GM23248 (cell line): ENCODE data around the gene NUDT6. TPM values are rescaled to one million over a fixed set of nuclear protein-coding genes. Genes with fewer than 3 reads are reported as not detected.
"Not testable (repeated sequence)": the region's sequence is repeated elsewhere in the genome, so short reads cannot be mapped to it uniquely, and the experiment has no call there.

ENCODE experiments used
- DNase-seq: peaks from one replicate; pipeline ENCODE4 v3.0.0-alpha.2; 2015
- H2AFZ ChIP-seq: fragments of 200-600 bp; sonication (generic); 2 replicates; pipeline ENCODE4 v1.6.1; 2016; ENCODE audit warnings: antibody characterized with exemption
- H3F3A ChIP-seq: fragments of 200-600 bp; sonication (generic); 2 replicates; pipeline ENCODE4 v1.6.1; 2016; ENCODE audit warnings: mild to moderate bottlenecking, antibody characterized with exemption, mixed run types; ENCODE audit not compliant: insufficient read depth
- H3K27ac ChIP-seq: fragments of 200-600 bp; sonication (generic); 2 replicates; pipeline ENCODE4 v1.5.1; 2016; ENCODE audit warnings: mild to moderate bottlenecking
- H3K27me3 ChIP-seq: fragments of 200-600 bp; sonication (generic); replicated peaks from 2 replicates; pipeline ENCODE4 v1.6.1; 2016; ENCODE audit warnings: mild to moderate bottlenecking; ENCODE audit not compliant: insufficient read depth
- H3K36me3 ChIP-seq: fragments of 200-600 bp; sonication (generic); 2 replicates; pipeline ENCODE4 v1.6.1; 2016; ENCODE audit warnings: low read depth, mild to moderate bottlenecking
- H3K4me1 ChIP-seq: fragments of 200-600 bp; sonication (generic); 2 replicates; pipeline ENCODE4 v1.6.1; 2016; ENCODE audit warnings: mild to moderate bottlenecking; ENCODE audit not compliant: insufficient read depth
- H3K4me2 ChIP-seq: fragments of 200-600 bp; sonication (generic); one replicate; pipeline ENCODE4 v1.6.1; 2016; ENCODE audit warnings: mild to moderate bottlenecking; ENCODE audit not compliant: unreplicated experiment
- H3K4me3 ChIP-seq: fragments of 200-600 bp; sonication (generic); 2 replicates; pipeline ENCODE4 v1.5.1; 2016; ENCODE audit warnings: mild to moderate bottlenecking
- H3K79me2 ChIP-seq: fragments of 200-600 bp; sonication (generic); 2 replicates; pipeline ENCODE4 v1.6.1; 2016; ENCODE audit warnings: mild to moderate bottlenecking; ENCODE audit not compliant: insufficient read depth
- H3K9ac ChIP-seq: fragments of 200-600 bp; sonication (generic); 2 replicates; pipeline ENCODE4 v1.6.1; 2016; ENCODE audit warnings: mild to moderate bottlenecking
- H3K9me2 ChIP-seq: fragments of 200-600 bp; sonication (generic); 2 replicates; pipeline ENCODE4 v1.6.1; 2016; ENCODE audit warnings: mixed run types, mild to moderate bottlenecking, moderate library complexity; ENCODE audit not compliant: insufficient read depth
- H3K9me3 ChIP-seq: fragments of 200-600 bp; sonication (generic); one replicate; pipeline ENCODE4 v1.6.1; 2017; ENCODE audit warnings: low read depth
- H4K20me1 ChIP-seq: fragments of 200-600 bp; sonication (generic); 2 replicates; pipeline ENCODE4 v1.6.0; 2016; ENCODE audit not compliant: insufficient read depth
- EZH2 ChIP-seq: fragments of 200-600 bp; sonication (generic); IDR thresholded peaks from 2 replicates; pipeline ENCODE4 v1.6.1; 2018; ENCODE audit warnings: antibody characterized with exemption, mild to moderate bottlenecking; ENCODE audit not compliant: insufficient read depth, poor library complexity, severe bottlenecking
- EZH2phosphoT487 ChIP-seq: fragments of 200-600 bp; sonication (generic); IDR thresholded peaks from 2 replicates; pipeline ENCODE4 v1.6.1; 2018; ENCODE audit warnings: antibody characterized with exemption, moderate library complexity, mild to moderate bottlenecking, low read depth; ENCODE audit not compliant: insufficient read depth
- WGBS, 2 experiments: methylation state at CpG; one replicate each; pipeline ENCODE4 v1.1.6; 2015 to 2017; ENCODE audit warnings: low lambda C conversion rate in 2 of 2, low coverage in 1 of 2; ENCODE audit errors: missing lambda C conversion rate in 2 of 2; 5-methylcytosine and 5-hydroxymethylcytosine counted together
- in situ Hi-C: fragments of 300-500 bp; cut with MboI; formaldehyde crosslinking; loops from 2 replicates; pipeline ENCODE4 v1.15.0; 2020
- polyA plus RNA-seq: library from polyadenylated mRNA; unstranded; fragments of >200 nt; fragmentation: Nextera tagmentation; extraction: Ambion mirVana; gene quantifications from 2 replicates; pipeline ENCODE4 v1.2.1, GENCODE V29; 2016
- total RNA-seq: library from RNA; depleted of rRNA; stranded (reverse); fragments of >200 nt; shearing (Covaris generic); gene quantifications from 2 replicates; pipeline ENCODE4 v1.2.3, GENCODE V29; 2014; rRNA removed

Gene NUDT6
- total and polyA plus RNA-seq, 2 experiments from 2014 or later, result 4.9 to 6.0 TPM

DNA sequence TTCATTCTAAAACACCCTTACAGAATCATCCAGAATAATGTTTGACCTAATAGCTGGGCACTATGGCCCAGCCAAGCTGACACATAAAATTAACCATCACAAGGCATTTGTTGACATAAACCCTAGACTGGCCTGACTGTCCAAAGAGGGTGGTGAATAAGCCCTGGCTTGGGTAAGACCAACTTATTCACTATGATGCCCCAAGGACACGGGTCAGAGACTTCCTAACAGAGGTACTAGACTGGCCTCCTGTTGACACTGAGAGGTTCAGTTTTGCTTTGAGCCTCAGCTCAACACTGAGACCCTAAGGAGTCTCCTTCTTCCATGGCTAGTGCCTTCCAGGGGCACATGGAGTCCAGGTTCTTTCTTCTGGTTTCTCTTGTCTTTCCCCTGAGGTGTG is 74.5 kb downstream of the NUDT6 start:
- peaks cover 64% of the 10 kb centered on the region for H3K36me3 ChIP-seq
- H3K4me1 ChIP-seq, result peaks cover 71% of the 10 kb centered on the region
- 36 to 50% methylated on average over 1 of the region's 1 CpG for WGBS, 2 experiments
- H3K9ac ChIP-seq, result no peak overlapping the region
- in situ Hi-C loops, result no loop called here
- TF ChIP-seq EZH2, result no peak
- no peak for TF ChIP-seq EZH2phosphoT487
- peaks cover 100% of the 10 kb centered on the region for H3K79me2 ChIP-seq
- H2AFZ ChIP-seq, result no peak overlapping the region
- no peaks in the 10 kb centered on the region for H3K27me3 ChIP-seq
- DNase-seq, result peak; percentile 36
- peaks cover 100% of the 10 kb centered on the region for H3F3A ChIP-seq
- no peak overlapping the region for H3K4me3 ChIP-seq
- H3K27ac ChIP-seq, result peak overlapping the region; percentile 22
- no peaks in the 10 kb centered on the region for H3K9me2 ChIP-seq
- no peak overlapping the region for H3K4me2 ChIP-seq
- peaks cover 76% of the 10 kb centered on the region for H4K20me1 ChIP-seq
- no peaks in the 10 kb centered on the region for H3K9me3 ChIP-seq

DNA sequence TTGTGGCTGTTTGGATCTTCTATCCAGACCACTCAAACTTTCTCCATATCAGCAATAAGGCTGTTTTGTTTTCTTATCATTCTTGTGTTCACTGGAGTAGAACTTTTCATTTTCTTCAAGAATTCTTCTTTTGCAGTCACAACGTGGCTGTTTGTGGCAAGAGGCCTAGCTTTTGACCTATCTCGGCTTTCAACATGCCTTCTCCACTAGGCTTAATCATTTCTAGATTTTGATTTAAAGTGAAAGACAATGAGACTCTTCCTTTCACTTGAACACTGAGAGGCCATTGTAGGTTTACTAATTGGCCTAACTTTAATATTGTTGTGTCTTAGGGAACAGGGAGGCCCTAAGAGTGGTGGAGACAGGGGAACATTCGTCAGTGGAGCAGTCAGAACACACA is 76.6 kb downstream of the NUDT6 start:
- Histone ChIP-seq H3K4me1 (peaks cover 75% of the 10 kb centered on the region), H3K27me3 (no peaks in the 10 kb centered on the region), H4K20me1 (peaks cover 72% of the 10 kb centered on the region), H3K4me3 (no peak overlapping the region), H2AFZ (no peak overlapping the region), H3F3A (peaks cover 100% of the 10 kb centered on the region), H3K27ac (peak overlapping the region; percentile 49), H3K9me3 (no peaks in the 10 kb centered on the region), H3K9me2 (no peaks in the 10 kb centered on the region), H3K4me2 (no peak overlapping the region), H3K9ac (no peak overlapping the region), H3K79me2 (peaks cover 100% of the 10 kb centered on the region), H3K36me3 (peaks cover 65% of the 10 kb centered on the region)
- TF ChIP-seq EZH2phosphoT487 (no peak), EZH2 (no peak)
- in situ Hi-C loops, result no loop called here
- WGBS, 2 experiments, result 67 to 68% methylated on average over 3 of the region's 3 CpGs
- no peak for DNase-seq

DNA sequence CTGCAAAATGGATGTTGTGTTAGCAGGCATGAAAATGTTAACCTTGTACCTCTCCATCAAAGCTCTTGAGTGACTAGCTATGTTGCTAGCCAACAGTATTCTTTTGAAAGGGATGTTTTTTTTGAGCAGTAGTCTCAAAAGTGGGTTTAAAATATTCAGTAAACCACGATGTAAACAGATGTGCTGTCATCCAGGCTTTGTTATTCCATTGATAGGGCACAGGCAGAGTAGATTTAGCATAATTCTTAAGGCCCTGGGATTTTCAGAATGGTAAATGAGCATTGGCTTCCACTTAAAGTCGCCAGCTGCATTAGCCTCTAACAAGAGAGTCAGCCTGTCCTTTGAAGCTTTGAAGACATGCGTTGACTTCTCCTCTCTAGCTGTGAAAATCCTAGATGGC is 77.3 kb downstream of the NUDT6 start:
- Histone ChIP-seq H3K9ac (no peak overlapping the region), H2AFZ (no peak overlapping the region), H4K20me1 (peaks cover 71% of the 10 kb centered on the region), H3K4me3 (no peak overlapping the region), H3K36me3 (peaks cover 72% of the 10 kb centered on the region), H3K4me1 (peaks cover 78% of the 10 kb centered on the region), H3K79me2 (peaks cover 100% of the 10 kb centered on the region), H3F3A (peaks cover 100% of the 10 kb centered on the region), H3K9me3 (no peaks in the 10 kb centered on the region), H3K27me3 (no peaks in the 10 kb centered on the region), H3K9me2 (no peaks in the 10 kb centered on the region), H3K27ac (peak overlapping the region; percentile 49; the same call in 1 of the 2 replicates), H3K4me2 (no peak overlapping the region)
- 86% methylated on average over 3 of the region's 3 CpGs for WGBS, 2 experiments
- DNase-seq, result no peak
- TF ChIP-seq EZH2 (no peak), EZH2phosphoT487 (no peak)
- in situ Hi-C loops, result no loop called here

DNA sequence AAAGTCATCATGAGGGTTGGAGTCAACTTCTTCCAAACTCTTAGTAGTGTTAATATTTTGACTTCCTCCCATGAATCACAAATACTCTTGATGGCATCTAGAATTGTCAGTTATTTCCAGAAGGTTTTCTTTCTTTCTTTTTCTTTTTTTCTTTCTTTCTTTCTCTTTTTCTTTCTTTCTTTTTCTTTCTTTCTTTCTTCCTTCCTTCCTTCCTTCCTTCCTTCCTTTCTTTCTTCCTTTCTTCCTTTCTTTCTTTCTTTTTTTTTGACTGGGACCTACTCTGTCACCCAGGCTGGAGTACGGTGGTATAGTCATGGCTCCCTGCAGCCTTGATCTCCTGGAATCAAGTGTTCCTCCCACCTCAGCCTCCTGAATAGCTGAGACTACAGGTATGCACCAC is 78.0 kb downstream of the NUDT6 start:
- H3K79me2 ChIP-seq, result peaks cover 100% of the 10 kb centered on the region
- peaks cover 73% of the 10 kb centered on the region for H4K20me1 ChIP-seq
- H3K4me1 ChIP-seq, result peaks cover 84% of the 10 kb centered on the region
- H2AFZ ChIP-seq, H3K4me3 ChIP-seq, H3K9me2 ChIP-seq, DNase-seq, in situ Hi-C loops, H3K27me3 ChIP-seq, H3K9ac ChIP-seq, H3K9me3 ChIP-seq, H3K4me2 ChIP-seq: not testable (repeated sequence)
- H3K27ac ChIP-seq, result peak overlapping the region; percentile 49; the same call in 1 of the 2 replicates
- H3K36me3 ChIP-seq, result peaks cover 74% of the 10 kb centered on the region
- peaks cover 100% of the 10 kb centered on the region for H3F3A ChIP-seq
- 100% methylated on average over 1 of the region's 1 CpG for WGBS, 2 experiments

DNA sequence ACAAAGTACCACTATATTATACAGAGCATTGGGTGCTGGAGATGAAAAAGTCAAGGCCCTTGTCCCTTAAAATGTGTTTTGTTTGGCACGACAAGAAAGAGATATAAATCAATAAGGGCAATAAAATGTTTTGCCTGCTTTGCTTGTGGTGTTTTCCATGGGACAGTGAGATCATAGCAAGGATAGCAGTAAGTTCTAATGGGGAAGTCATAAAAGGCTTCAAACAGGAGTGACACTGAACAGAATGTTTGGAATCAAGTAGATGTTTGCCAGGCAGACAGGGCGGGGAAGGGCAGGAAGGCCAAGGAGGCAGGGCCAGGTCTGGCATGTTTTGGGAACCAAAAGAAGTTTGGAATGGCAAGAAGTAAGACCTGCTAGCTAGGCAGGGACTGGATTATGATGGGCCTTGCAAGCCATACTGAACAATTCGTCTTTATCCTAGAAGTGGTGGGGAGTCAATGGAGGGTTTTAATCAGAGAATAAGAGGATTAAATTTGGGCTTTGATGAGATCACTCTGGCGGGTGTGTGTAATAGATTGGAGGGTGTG is 79.3 kb downstream of the NUDT6 start:
- in situ Hi-C loops, result no loop called here
- WGBS, 2 experiments, result 20 to 26% methylated on average over 4 of the region's 4 CpGs
- Histone ChIP-seq H3K9ac (peak overlapping the region; percentile 13), H3K79me2 (peaks cover 100% of the 10 kb centered on the region), H3K9me2 (no peaks in the 10 kb centered on the region), H3K36me3 (peaks cover 79% of the 10 kb centered on the region), H3K4me3 (peak overlapping the region; percentile 21), H2AFZ (no peak overlapping the region), H3K4me2 (peak overlapping the region; percentile 45), H3K9me3 (no peaks in the 10 kb centered on the region), H3K27me3 (no peaks in the 10 kb centered on the region), H3F3A (peaks cover 100% of the 10 kb centered on the region), H3K4me1 (peaks cover 87% of the 10 kb centered on the region), H4K20me1 (peaks cover 72% of the 10 kb centered on the region), H3K27ac (peak overlapping the region; percentile 49)
- no peak for TF ChIP-seq EZH2phosphoT487
- TF ChIP-seq EZH2, result no peak
- peak; percentile 48 for DNase-seq

Other genes starting within 250 kb of the NUDT6 start
- 3.5 and 7.1 TPM in 2 replicates for gene BBS12, start 189.9 kb downstream of the NUDT6 start, total RNA-seq
- 5.0 and 5.2 TPM in 2 replicates for gene BBS12, start 189.9 kb downstream of the NUDT6 start, polyA plus RNA-seq
- gene FGF2, start 95.8 kb downstream of the NUDT6 start, total RNA-seq, result 293 and 306 TPM in 2 replicates
- 36.9 and 38.4 TPM in 2 replicates for gene FGF2, start 95.8 kb downstream of the NUDT6 start, polyA plus RNA-seq